ENCODE data around the gene ENTPD8. TPM values are rescaled to one million over a fixed set of nuclear protein-coding genes. Genes with fewer than 3 reads are reported as not detected.

ENTPD8 gene
- total and polyA plus RNA-seq, 10 of the 15 experiments (the other 5 are each of a cell fraction or from before 2014, with no cell fraction given) = not detected

- BruUV-seq (replicated peaks) = no TSS peak
- CTCF ChIA-PET = no interaction called here
Measured at GRCh38 chr9:137429974-137430722, 11.0 kb downstream of the ENTPD8 start.

GRCh38 chr9:137429546-137429890 lies 11.6 kb downstream of the ENTPD8 start:
- intact Hi-C loops (cut with micrococcal nuclease; ENCODE audit: unreplicated experiment) (loop anchor here (10.0 kb wide), 1 partner anchor 105 kb away; no protein-coding TSS in a partner anchor), in situ Hi-C loops (cut with MboI) (no loop called here)
- Histone ChIP-seq H3K27ac (ENCODE audit: control insufficient read depth, insufficient read depth) (no peak overlapping the region), H3K36me3 (ENCODE audit: control insufficient read depth in 2 of 2, insufficient read depth in 2 of 2, low read length in 1 of 2) (no peaks in the 10 kb centered on the region), H3K4me2 (ENCODE audit: control insufficient read depth, insufficient read depth) (no peak overlapping the region), H3K9ac (ENCODE audit: control insufficient read depth, insufficient read depth, low read length) (no peak overlapping the region), H3K79me2 (ENCODE audit: control insufficient read depth, insufficient read depth, low read length) (no peaks in the 10 kb centered on the region), H3K4me3 (no peak overlapping the region), H4K20me1 (ENCODE audit: control insufficient read depth, insufficient read depth) (no peaks in the 10 kb centered on the region), H3K9me3 (replicated peaks; ENCODE audit: control insufficient read depth, insufficient read depth, low read length) (no peaks in the 10 kb centered on the region), H2AFZ (ENCODE audit: control insufficient read depth, low read depth, low read length) (no peak overlapping the region), H3K4me1 (ENCODE audit: control insufficient read depth, insufficient read depth, low read length) (peaks cover 6% of the 10 kb centered on the region; the same call in 1 of the 2 replicates), H3K27me3 (replicated peaks in 1 of 2; ENCODE audit: control insufficient read depth in 2 of 2, insufficient read depth in 2 of 2, low read length in 1 of 2) (no peaks in the 10 kb centered on the region; a peak in 1 of 4 replicates)
- peak; percentile 31 for ATAC-seq
- no peak for FAIRE-seq
- DNase-seq (ENCODE audit: low read depth, low spot score) = no peak
- ChIA-PET SMC1A (ENCODE audit: uncharacterized antibody, unreplicated experiment) (no interaction called here), POLR2A (no interaction called here), RAD21 (ENCODE audit: unreplicated experiment) (no interaction called here), CTCF (no interaction called here)
- no peak for TF ChIP-seq ZNF207 (IDR thresholded peaks at IDR 0.05; ENCODE audit: borderline replicate concordance)
- 3% methylated on average over 14 of the region's 14 CpGs for WGBS (ENCODE audit: insufficient coverage, insufficient replicate concordance, low lambda C conversion rate, missing lambda C conversion rate)
- no TSS peak for BruUV-seq (replicated peaks)

More at GRCh38 chr9:137429974-137430722, 11.0 kb downstream of the ENTPD8 start:
- no peak overlapping the region for H3K4me3 ChIP-seq
- ChIA-PET RAD21 (ENCODE audit: unreplicated experiment) (no interaction called here), SMC1A (ENCODE audit: uncharacterized antibody, unreplicated experiment) (interaction anchor here (0.8 kb wide), 1 partner anchor 14 kb away, joined by 3 read pairs; no protein-coding TSS in a partner anchor), POLR2A (no interaction called here)
- DNase-seq (ENCODE audit: low read depth, low spot score) (no peak), ATAC-seq (peak; percentile 93), FAIRE-seq (no peak)
- no peaks in the 10 kb centered on the region; a peak in 1 of 4 replicates for H3K27me3 ChIP-seq (replicated peaks in 1 of 2; ENCODE audit: control insufficient read depth in 2 of 2, insufficient read depth in 2 of 2, low read length in 1 of 2)
- 4% methylated on average over 33 of the region's 34 CpGs for WGBS (ENCODE audit: insufficient coverage, insufficient replicate concordance, low lambda C conversion rate, missing lambda C conversion rate)
- in situ Hi-C loops (cut with MboI) (no loop called here), intact Hi-C loops (cut with micrococcal nuclease; ENCODE audit: unreplicated experiment) (loop anchor here (10.0 kb wide), 1 partner anchor 105 kb away; no protein-coding TSS in a partner anchor)
- no peaks in the 10 kb centered on the region for H4K20me1 ChIP-seq (ENCODE audit: control insufficient read depth, insufficient read depth)
- H3K4me1 ChIP-seq (ENCODE audit: control insufficient read depth, insufficient read depth, low read length) = 0 out of 2 replicates have a peak, but pooled peaks cover 6% of the 10 kb centered on the region
- H3K4me2 ChIP-seq (ENCODE audit: control insufficient read depth, insufficient read depth) = peak overlapping the region; percentile 68; the same call in 1 of the 2 replicates
- peak overlapping the region; percentile 34; the same call in 1 of the 2 replicates for H2AFZ ChIP-seq (ENCODE audit: control insufficient read depth, low read depth, low read length)
- H3K9ac ChIP-seq (ENCODE audit: control insufficient read depth, insufficient read depth, low read length) = no peak overlapping the region
- no peaks in the 10 kb centered on the region for H3K79me2 ChIP-seq (ENCODE audit: control insufficient read depth, insufficient read depth, low read length)
- TF ChIP-seq BCL11A (IDR thresholded peaks at IDR 0.05; ENCODE audit: low read depth, low read length) (no peak), BHLHE40 (IDR thresholded peaks at IDR 0.05; ENCODE audit: borderline replicate concordance in 1 of 2, low read depth in 2 of 2, low read length in 1 of 2) (peak in 1 of 2 experiments; percentile 78; a peak in 1 of 4 replicates), PAX5 (IDR thresholded peaks at IDR 0.05; ENCODE audit: borderline replicate concordance, low read depth, low read length) (peak; percentile 75)
- no peaks in the 10 kb centered on the region for H3K9me3 ChIP-seq (replicated peaks; ENCODE audit: control insufficient read depth, insufficient read depth, low read length)
- no peak overlapping the region for H3K27ac ChIP-seq (ENCODE audit: control insufficient read depth, insufficient read depth)
- no peaks in the 10 kb centered on the region for H3K36me3 ChIP-seq (ENCODE audit: control insufficient read depth in 2 of 2, insufficient read depth in 2 of 2, low read length in 1 of 2)
